HG03097 (cell line): Measurements from ENCODE around the gene DELE1.
"Not testable (repeated sequence)": the region's sequence is repeated elsewhere in the genome, so short reads cannot be mapped to it uniquely, and the experiment has no call there.

Experiments used
- ATAC-seq: cut with Tn5 transposase; IDR thresholded peaks from one replicate; pipeline ENCODE4 v1.9.1; 2021; ENCODE audit not compliant: unreplicated experiment, low FRiP score

The DELE1 gene

DNA sequence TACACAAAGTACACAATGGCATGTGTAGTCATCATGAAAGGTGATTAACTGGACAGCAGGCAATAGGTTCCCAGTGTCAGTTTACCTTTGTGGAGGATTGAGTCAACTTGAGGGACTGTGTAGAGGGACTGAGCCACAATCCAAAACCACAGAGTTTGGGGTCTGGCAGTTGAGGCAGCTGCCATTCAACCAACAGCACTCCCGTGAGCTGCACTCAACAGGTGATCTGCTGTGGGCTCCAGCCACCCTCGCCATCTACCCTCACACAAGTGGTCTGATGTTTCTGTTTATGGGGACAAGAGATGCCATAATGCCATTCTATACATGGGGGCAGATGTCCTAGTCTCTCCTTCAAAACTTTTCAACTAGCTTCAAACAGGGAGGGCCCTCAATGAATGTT is 2.9 kb upstream of the DELE1 start:
- no peak for ATAC-seq

DNA sequence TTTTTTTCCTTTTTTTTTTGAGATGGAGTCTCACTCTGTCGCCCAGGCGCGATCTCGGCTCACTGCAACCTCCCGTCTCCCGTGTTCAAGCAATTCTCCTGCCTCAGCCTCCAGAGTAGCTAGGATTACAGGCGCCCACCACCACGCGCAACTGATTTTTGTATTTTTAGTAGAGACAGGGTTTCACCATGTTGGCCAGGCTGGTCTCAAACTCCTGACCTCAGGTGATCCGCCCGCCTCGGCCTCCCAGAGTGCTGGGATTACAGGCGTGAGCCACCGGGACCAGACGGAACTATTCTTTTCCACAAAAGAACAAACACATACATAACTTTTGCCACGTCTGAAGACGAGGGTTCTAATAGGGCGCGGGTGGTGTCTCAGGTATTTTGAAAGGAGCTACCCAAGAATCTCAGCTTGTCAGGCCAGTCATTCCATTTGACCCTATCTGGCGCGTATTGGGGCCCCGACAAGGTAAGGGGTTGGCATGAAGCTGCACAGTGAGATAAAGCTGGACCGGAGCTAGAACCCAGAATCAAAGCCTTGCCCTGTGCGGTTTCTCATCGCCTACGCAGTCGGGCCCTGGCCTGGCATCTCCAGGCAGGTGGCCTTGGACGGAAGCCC is 734 bp upstream of the DELE1 start:
- not testable (repeated sequence) for ATAC-seq

DNA sequence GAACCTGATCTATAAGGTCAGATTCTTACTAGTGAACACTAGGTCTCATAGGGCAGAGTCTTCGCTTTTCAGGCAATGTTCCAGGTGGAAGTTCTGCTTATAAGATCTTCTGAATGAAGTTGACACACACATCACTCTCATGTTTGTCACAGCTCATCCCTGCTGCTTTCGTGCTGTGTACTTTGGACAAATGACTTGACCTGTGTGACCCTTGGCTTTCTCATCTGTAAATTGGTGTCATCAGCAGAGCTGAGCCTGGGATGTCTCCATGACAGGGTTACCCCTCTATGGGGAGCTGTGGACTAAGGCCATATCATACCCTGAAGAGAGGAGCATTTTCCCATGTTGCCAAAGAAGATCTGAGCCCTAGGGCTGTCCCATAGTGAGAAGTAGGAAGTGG is 2.8 kb downstream of the DELE1 start:
- ATAC-seq: no peak

DNA sequence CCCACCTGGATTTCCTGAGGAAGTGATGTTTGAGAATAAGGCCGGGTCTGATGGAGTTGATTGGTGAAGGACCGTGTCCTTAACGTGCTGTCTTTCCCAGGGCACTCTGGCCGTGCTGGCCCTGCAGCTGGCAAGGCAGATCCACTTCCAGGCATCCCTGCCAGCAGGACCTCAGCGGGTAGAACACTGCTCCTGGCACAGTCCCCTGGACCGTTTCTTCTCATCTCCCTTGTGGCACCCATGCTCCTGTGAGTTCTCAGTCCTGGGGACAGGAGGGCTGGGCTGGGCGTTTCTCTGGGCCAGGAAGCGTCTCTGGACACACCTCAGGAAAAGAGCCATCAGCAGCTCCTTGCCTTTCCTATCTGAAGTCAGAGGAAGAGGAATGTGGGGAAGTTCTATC is 4.4 kb downstream of the DELE1 start:
- ATAC-seq: no peak

DNA sequence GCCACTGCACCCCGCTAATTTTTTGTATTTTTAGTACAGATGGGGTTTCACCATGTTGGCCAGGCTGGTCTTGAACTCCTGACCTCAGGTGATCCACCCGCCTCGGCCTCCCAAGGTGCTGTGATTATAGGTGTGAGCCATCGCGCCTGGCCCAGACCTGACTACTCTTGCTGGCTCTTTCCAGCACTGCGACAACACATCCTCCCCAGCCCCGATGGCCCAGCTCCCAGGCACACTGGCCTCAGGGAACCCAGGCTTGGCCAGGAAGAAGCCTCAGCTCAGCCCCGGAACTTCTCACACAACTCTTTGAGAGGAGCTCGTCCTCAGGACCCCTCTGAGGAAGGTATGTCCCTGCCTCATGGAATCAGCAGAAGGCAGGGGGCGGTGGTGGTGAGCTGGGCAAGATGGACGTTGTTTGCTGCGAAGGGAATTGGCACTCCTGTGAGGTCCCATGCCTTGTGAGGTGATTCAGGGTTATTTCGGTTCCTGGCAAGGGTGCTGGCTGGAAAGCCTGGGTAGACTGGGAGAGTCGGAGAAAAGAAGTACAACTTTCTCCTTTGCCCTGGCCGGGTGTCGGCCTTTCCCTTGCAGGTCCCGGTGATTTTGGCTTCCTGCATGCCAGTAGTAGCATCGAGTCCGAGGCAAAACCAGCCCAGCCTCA is 5.9 kb downstream of the DELE1 start:
- ATAC-seq: no peak

DNA sequence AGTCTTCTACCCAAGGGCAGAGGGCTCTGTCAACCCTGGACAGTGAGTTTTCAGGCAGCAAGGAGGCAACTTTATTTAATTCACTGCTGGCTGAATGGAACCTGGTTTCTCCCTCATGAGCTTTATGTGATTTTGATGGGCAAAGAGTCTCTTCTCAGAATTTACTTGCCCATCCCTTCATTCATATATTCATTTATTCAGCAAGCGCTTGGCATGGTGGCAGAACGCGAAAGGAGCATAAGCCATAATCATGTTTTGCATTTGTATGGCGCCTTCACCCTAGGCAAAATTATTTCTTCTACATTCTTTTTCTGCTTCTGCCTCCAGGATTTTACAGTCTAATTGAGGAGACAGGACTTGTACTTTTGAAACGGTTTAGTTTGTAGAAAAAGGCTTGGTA is 8.0 kb downstream of the DELE1 start:
- no peak for ATAC-seq

DNA sequence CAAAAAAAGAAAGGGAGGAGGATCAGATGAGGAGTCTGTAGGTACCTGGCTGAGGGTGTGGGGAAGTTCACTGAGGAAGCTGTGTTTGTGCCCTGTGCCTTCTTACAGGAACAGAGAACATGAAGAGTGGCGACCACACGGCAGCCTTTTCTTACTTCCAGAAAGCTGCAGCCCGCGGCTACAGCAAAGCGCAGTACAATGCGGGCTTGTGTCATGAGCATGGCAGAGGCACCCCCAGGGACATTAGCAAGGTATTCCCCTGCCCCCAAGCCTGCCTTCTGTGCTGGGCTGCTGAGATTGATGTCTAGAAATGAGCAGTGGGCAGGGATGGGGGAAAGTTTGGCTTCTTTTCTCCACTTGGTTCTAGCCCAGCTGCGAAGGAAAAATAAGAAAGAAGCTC is 9.5 kb downstream of the DELE1 start:
- ATAC-seq: no peak

DNA sequence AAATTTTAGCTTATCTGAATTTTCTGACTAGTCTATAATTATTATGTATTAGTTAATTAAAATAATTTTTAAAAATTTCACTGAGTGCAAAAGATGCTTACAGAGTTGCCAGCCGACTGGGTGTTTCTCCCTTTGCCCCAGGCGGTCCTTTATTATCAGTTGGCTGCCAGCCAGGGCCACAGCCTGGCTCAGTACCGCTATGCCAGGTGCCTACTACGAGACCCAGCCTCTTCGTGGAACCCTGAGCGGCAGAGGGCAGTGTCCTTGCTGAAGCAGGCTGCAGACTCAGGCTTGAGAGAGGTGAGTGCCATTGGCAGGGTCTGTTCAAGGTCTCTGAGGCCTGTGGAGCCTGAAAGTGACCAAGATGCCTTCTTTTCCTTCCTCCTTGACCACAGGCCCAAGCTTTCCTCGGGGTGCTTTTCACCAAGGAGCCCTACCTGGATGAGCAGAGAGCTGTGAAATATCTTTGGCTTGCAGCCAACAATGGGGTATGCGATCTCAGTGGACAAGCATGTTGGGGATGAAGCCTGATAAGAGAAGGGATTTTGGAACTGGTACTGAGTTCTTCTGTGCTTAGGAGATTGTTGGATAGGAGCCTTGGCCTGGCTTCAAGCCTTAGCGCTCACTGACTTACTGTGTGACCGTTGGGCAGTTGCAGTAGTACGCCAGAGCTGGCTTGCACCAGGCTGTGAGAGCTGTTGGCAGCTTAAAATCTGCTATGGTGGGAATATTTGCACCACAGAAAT is 10.6 kb downstream of the DELE1 start:
- no peak for ATAC-seq

DNA sequence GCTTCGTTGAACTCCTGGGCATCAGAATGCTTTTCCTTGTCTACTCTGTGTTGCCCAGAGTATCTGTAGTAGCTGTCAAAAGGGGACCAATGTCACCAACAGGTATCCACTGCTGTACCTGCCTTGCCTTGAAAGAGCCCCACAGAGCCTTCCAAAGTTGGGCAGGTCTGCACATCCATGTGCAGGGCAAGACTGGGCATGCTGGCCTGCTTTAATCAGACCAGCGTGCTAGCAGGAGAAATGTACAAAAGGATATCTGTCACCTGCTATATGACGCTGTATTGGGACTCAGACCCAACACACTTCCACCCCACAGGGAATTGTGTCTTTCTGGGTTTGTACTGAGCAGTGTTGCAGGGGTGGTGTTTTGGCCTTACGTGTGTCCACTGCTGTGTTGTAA is 11.9 kb downstream of the DELE1 start:
- no peak for ATAC-seq

DNA sequence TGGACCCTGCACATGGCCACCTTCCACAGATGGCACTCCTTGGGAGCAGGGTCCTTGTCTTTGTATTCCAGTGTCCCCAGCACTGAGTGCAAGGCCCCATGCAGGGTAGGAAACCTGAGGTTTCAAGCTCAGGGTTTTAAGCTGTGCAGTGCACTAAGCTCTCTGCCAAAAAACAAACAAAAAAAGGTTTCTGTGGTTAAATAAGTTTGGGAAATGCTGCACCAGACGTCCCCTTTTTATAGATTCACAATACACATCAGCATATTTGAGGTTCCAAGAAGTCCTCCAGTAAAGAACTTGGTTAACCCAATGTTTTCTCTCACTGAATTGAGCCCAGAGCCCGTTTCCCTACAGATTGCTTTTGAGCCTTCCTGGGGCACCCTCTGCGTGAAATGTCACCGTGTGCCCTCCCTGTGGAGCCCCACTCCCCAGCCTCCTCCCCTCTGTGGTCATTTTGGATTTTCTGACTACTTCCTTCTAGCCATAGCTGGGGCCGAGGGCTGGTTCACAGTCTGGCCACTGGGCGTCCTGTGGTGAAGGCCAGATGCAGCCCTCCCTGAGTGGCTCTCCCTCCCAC is 17.1 kb downstream of the DELE1 start:
- no peak for ATAC-seq

DNA sequence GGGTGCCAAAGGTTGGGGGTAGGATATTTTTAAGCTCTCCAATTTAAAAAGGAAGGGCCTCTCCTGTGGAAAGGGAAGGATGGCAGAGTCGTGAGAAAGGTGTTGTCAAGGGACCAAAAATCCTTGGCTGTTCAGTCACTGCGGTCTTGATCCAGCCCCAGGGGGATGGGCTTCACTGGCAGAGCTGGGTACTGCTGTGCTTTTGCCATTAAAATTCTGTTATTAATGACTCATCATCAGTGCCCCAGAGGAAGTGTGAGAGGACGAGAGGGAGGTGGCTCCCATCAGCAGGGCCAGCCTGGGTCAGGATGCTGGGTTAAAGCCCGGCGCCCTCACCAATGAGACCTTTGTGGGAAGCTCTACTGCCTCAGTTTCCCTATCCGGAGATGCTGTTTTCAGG is 17.6 kb downstream of the DELE1 start:
- ATAC-seq: no peak

DNA sequence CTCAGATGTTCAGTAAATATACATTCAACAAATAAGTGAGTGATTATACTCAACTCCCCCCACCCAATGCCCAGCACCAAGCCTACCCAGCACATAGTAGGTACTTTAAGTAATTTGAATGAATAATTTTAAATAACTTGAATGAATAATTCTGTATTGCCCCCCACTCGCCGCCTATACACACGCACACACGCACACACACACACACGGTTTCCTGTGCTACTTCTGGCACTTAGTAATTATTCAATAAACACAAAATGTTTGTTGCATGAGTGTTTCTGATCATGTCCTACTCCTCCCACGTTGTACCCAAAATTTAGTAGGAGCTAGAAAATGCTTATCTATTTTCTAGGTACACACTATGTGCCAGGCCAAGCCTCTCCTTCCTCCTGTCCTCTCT is 18.1 kb downstream of the DELE1 start:
- ATAC-seq: no peak

DNA sequence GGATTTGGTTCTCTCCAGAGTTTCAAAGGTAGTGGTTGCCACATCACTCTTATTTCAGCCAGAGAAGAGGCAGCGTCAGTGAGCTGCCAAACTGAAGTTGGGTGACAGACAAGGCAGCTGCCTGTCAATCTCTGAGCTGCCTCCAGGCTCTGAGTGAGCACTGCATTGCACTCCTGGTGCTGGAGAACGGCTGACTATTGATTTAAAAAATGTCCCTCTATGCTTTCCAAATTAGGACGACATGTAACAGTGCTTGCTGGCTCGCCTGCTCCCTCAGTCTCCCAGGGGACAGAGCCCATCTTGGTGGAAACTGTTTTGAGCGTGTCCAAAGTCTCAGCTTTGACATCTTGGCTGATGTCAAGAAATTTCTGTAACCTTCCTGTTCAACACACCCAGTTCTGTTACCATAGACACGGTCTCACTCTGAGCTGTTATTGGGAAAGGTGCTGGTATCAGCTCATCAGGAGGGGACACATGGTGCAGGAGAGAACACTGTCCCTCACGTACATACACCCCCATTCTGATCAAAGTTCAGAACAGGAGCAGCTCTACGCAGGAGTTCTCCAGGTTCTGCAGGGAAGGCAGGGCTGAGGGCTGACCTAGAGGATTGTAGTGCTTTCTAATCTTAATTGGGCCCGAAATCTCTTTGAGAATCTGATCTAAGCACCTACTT is 18.6 kb downstream of the DELE1 start:
- ATAC-seq: no peak

DNA sequence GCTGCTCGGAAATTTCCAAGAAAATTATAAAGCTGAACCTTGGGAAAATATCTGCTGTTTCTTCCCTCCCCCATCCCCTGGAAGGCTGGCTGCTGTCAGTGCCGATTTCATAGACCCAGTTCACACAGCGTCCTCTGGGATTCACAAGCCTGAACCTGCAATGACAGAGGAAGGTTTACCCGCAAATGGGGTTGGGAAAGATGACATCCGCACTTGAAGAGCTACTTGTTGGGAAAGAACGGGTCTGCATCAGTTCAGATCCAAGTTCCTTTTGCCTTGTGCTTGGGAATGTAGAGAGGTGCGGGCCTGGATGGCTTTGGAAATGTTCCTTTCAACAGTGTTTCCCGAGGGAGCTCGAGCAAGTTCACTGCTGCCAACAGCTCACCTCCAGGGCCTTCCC is 20.4 kb downstream of the DELE1 start:
- no peak for ATAC-seq

DNA sequence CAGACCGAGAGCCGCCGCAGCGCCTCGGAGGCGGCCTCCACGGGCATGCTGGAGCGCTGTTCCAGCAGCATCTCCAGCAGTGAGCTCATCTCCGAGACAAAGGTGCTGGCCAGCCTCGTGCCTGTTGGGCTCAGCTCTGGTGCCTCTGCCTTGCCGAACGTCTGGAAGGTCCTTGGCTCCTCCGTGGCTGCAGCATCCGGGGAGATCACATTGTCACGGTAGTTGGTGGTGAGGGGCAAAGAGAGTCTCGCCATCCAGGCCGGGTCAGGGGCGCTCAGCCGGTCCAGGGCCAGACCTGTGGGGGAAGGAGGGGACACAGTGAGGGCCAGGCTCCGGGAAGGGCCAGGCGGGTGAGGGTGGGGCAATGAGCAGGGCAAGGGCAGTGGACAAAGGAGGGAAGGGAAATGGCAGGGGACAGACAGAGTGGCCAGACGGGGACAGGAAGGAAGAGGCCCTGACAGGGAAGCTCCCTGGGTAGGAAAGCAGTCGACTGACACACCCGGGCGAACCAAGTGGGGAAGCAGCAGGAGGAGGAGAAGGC is 21.9 kb downstream of the DELE1 start:
- no peak for ATAC-seq

DNA sequence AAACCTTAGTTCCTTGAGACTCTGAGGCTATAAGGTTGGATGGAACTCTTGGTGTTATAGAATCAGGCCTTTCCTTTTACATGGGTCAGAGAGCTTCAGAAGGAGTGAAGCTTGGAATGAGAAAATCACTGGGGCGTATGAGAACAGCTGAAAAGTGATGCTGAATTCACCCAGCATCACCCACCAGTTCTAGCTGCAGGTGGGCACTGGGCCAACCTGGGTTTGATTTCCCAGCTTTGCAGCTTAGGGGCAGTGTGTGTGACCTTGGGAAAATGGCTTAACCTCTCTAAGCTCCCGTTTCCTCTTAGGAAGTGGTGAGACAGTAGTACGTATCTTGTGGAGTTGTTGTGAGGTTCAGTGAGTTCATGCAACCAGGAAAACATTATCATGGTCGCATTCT is 23.6 kb downstream of the DELE1 start:
- no peak for ATAC-seq

DNA sequence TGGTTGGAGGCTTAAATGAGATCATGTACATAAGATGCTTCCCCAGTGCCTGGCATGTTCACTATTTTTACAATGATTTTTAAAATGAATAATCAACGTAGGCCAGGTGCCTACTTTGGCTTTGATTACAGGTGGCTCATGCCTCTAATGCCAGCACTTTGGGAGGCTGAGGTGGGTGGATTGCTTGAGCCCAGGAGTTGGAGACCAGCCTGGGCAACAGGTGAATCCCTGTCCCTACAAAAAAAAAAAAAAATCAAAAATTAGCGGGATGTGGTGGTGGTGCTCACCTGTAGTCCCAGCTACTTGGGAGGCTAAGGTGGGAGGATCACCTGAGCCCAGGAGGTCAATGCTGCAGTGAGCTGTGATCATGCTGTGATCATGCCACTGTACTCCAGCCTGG is 25.1 kb downstream of the DELE1 start:
- no peak for ATAC-seq

DNA sequence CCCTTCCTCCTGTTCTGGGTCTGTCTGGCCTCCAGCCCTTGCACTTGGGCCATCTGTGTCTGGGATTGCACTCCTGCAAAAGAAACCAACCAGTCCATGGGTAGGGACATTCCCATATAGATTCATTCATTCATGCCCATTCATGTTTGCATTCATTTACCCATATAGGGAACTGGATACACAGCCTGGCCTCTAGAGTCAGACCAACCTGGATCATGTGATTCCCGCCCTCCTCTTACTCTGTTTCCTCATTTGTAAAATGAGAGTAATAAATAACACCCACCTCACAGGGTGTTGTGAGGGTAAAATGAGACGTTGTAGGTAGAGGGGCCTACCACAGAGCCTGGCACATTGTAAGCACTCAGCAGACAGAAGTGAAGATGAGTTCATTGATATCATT is 25.8 kb downstream of the DELE1 start:
- no peak for ATAC-seq

DNA sequence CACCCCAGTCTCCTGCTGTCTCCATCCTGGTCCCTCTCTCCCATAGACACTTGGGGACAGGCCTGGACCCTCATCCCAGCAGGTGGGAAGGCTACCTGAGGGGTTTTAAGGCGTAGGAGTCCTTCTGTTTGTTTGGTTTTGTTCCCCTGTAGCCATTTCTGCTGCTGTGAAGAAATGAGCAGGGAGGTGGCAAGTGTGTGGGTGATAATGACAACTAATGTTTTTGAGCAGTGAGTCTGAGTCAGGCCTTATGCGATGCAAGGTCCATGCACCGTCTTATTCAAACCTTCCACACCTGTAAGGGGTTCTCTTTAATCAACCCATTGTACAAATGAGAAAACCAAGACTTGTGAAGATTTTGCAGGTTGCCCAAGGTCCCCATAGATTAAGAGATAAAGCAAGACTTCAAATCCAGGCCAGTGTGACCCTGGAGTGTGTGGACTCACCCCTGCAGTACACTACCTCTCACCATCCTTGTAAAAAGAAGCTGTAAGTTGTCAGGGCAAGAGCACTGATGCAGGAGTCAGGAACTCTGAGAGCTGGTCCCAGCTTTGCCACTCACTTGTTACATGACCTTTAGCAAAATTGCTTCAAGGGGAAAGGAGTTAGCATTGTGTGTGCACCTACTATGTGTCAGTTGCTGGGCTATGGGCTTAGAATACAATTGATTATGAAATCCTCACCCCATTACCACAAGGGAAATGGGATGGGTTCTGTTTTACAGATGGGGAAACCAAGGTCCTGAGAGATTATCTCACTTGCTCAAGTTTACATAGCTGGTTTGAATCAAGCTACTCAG is 26.7 kb downstream of the DELE1 start:
- ATAC-seq: no peak

DNA sequence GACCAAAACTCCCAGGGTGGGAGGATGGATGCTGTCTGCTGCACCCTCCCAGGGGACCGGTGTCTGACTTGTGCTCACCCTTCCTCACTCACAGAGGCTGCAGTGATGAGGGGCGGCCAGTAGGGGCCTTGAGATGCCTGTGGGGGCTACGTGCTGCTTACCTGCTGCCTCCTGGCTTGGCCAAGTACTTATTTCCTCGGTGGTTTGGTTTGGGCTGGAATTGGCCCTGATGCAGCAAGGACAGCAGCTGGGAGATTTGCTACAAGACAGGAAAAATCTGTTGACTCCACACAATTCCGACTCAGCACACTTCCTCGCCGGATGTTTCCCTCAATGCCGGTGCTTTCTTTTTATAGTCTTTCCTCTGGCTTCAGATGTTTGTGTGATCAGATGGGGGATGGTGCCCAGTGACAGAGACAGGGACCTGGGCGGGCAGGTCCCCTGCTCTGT is 27.7 kb downstream of the DELE1 start:
- ATAC-seq: peak; percentile 48
